ENCODE data around the gene TEX47.

GRCh38 chr7:88806280-88807037 lies 10.9 kb upstream of the TEX47 start:
- TF ChIP-seq CTCF (IDR thresholded peaks at IDR 0.05): no peak
- TF ChIP-seq POLR2A (IDR thresholded peaks at IDR 0.05): no peak
